Thoracic aorta (tissue), 2 donors: Measurements from ENCODE around the gene SLC25A38. TPM values are rescaled to one million over a fixed set of nuclear protein-coding genes. Genes with fewer than 3 reads are reported as not detected.

Experiments used
- ATAC-seq: fragments of 150-250 bp; one replicate; pipeline ENCODE4 v1.8.0; 2017; ENCODE audit warnings: low read depth; ENCODE audit not compliant: insufficient number of reproducible peaks, low FRiP score
- DNase-seq: peaks from one replicate; pipeline ENCODE4 v3.0.0-alpha.2; 2020; ENCODE audit warnings: low spot score
- H3K27ac ChIP-seq, 2 donors: fragments of 200-600 bp; sonication (generic); 1 replicate in 1 of 2; 2 replicates in 1 of 2; pipeline ENCODE4 v1.5.1; 2016; ENCODE audit warnings: mild to moderate bottlenecking in 2 of 2, moderate library complexity in 2 of 2
- H3K27me3 ChIP-seq: fragments of 200-600 bp; sonication (generic); replicated peaks from 2 replicates; pipeline ENCODE4 v1.6.0; 2016; ENCODE audit warnings: mild to moderate bottlenecking; ENCODE audit not compliant: insufficient read depth
- H3K36me3 ChIP-seq: fragments of 200-600 bp; sonication (generic); one replicate; pipeline ENCODE4 v1.5.1; 2016
- H3K4me1 ChIP-seq, 2 donors: fragments of 200-600 bp; sonication (generic); 1 replicate in 1 of 2; 2 replicates in 1 of 2; pipeline versions ENCODE4 v1.5.1 to v1.6.0; 2016; ENCODE audit warnings: low read depth in 2 of 2, mild to moderate bottlenecking in 1 of 2; ENCODE audit not compliant: control insufficient read depth in 1 of 2
- H3K4me3 ChIP-seq: fragments of 200-600 bp; sonication (generic); 2 replicates; pipeline ENCODE4 v1.5.1; 2016; ENCODE audit warnings: mild to moderate bottlenecking
- H3K9me3 ChIP-seq: fragments of 200-600 bp; sonication (generic); 2 replicates; pipeline ENCODE4 v1.5.1; 2016
- CTCF ChIP-seq: fragments of 200-600 bp; sonication (generic); IDR thresholded peaks from one replicate; pipeline ENCODE4 v1.5.1; 2019; ENCODE audit warnings: antibody characterized with exemption
- total RNA-seq, 2 donors: library from RNA; depleted of rRNA; stranded (reverse); fragments of >200 nt; gene quantifications; one replicate each; pipeline versions ENCODE4 v1.1.0 to v1.2.3, GENCODE V29; 2016

The SLC25A38 gene
- total RNA-seq, 2 donors from 2014 or later, result 30.5 to 31.8 TPM

DNA sequence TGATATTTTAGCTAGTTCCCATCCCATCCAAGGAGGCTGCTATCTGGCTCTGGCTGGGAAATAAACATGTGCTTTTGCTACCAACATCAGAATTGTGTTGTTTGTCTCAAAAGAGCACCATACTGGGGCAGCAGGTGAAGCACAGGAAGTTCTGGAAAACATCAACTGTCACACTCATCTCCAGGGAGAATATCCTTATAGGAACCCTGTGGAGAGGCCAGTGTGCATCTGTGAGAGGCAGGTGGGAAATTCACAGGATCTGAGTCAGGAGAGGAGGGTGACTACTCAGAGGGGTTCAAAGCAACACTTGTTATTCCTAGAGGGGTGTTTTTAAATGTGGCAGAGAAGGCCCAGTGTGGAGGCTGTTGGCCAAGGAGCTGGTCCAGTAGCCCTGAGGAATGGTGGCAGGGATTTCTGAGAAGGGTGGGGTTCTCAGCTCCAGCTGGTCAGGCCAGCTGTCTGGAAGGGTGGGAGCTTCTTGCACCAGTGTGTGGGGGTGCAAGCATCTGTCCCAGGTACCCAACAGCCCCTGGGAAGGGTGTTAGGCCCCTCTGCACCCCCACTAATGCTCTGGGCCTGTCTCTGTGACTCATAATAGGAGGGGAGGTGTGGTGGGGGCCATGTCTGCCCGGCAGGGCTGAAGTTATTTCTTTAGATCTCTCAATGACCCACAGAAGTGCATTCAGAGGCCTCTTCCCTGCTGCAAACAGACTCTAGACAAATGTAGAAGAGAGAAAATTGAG lies 52.0 kb downstream of the SLC25A38 start:
- Histone ChIP-seq H3K9me3 (no peaks in the 10 kb centered on the region), H3K4me3 (no peak overlapping the region), H3K27me3 (no peaks in the 10 kb centered on the region), H3K36me3 (no peaks in the 10 kb centered on the region), H3K4me1 (no peaks in the 10 kb centered on the region), H3K27ac (no peak overlapping the region)
- TF ChIP-seq CTCF, result no peak
- no peak for ATAC-seq
- no peak for DNase-seq

- Histone ChIP-seq H3K27ac (no peak overlapping the region), H3K36me3 (no peaks in the 10 kb centered on the region), H3K9me3 (no peaks in the 10 kb centered on the region), H3K27me3 (no peaks in the 10 kb centered on the region), H3K4me1 (no peaks in the 10 kb centered on the region), H3K4me3 (no peak overlapping the region)
- ATAC-seq (no peak), DNase-seq (no peak)
- TF ChIP-seq CTCF, result no peak
Observed at GRCh38 chr3:39438880-39439279, 55.7 kb downstream of the SLC25A38 start.

DNA sequence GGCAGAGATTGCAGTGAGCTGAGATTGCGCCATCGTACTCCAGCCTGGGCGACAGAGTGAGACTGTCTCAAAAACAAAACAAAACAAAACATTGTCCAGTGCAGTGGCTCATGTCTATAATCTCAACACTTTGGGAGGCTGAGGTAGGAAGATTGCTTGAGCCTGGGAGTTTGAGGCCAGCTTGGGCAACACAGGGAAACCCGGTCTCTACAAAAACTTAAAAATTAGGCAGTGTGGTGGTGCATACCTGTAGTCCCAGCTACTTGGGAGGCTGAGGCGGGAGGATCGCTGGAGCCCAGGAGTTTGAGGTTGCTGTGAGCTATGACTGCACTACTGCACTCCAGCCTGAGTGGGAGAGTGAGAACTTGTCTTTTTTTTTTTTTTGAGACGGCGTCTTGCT lies 57.1 kb downstream of the SLC25A38 start:
- ATAC-seq (no peak), DNase-seq (no peak)
- TF ChIP-seq CTCF, result no peak
- Histone ChIP-seq H3K4me3 (no peak overlapping the region), H3K27ac (no peak overlapping the region), H3K9me3 (no peaks in the 10 kb centered on the region), H3K27me3 (no peaks in the 10 kb centered on the region), H3K36me3 (no peaks in the 10 kb centered on the region), H3K4me1 (no peaks in the 10 kb centered on the region)

- H3K9me3 ChIP-seq, result no peaks in the 10 kb centered on the region
- no peaks in the 10 kb centered on the region for H3K36me3 ChIP-seq
- H3K4me1 ChIP-seq, result no peaks in the 10 kb centered on the region
- DNase-seq (no peak), ATAC-seq (no peak)
- no peak overlapping the region for H3K4me3 ChIP-seq
- no peaks in the 10 kb centered on the region for H3K27me3 ChIP-seq
- no peak for TF ChIP-seq CTCF
- H3K27ac ChIP-seq, result no peak overlapping the region
Observed at GRCh38 chr3:39443530-39443929, 60.4 kb downstream of the SLC25A38 start.

DNA sequence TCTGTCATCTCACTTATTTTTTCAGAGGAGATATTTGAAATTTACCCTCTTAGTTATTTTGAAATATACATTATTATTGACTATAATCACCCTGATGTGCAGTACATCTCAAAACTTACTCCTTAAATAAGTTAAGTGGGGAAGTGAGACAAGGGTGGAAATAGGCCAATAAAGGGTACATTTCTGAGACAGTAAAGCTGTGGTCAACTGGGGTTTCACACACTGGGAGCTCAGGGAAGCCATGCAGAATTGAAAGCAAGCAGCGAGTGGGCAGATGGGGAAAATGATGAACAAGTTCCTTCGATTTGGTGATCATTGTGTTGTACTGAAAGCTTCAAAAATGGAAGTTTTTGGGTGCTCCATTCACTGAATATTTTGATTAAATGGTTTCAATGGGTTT lies 62.8 kb downstream of the SLC25A38 start:
- no peaks in the 10 kb centered on the region for H3K4me1 ChIP-seq
- no peak overlapping the region for H3K27ac ChIP-seq
- no peaks in the 10 kb centered on the region for H3K36me3 ChIP-seq
- H3K4me3 ChIP-seq, result no peak overlapping the region
- H3K27me3 ChIP-seq, result no peaks in the 10 kb centered on the region
- no peak for TF ChIP-seq CTCF
- DNase-seq (no peak), ATAC-seq (no peak)
- H3K9me3 ChIP-seq, result no peaks in the 10 kb centered on the region
